MCF 10A (cell line): Measurements from ENCODE around the gene NRDE2. TPM values are rescaled to one million over a fixed set of nuclear protein-coding genes. Genes with fewer than 3 reads are reported as not detected.
"Not testable (repeated sequence)": the region's sequence is repeated elsewhere in the genome, so short reads cannot be mapped to it uniquely, and the experiment has no call there.

ENCODE experiments used
- BruUV-seq: library from RNA; stranded (reverse); fragments of 400-500 nt; replicated peaks from 2 replicates; lab custom pipeline; 2021; lab: Mats Ljungman, UMichigan
- CTCF ChIA-PET: fragments of 300-600 bp; sonication (Branson Sonifier 250); formaldehyde crosslinking; extraction: SDS; loops from one replicate; lab custom pipeline; 2021; ENCODE audit warnings: antibody characterized with exemption, inconsistent platforms; lab: Yijun Ruan, JAX
- POLR2A ChIA-PET: fragments of 300-600, 350-650 bp; sonication (Branson Sonifier 250); formaldehyde crosslinking; extraction: SDS; loops from one replicate; lab custom pipeline; 2020; ENCODE audit warnings: antibody characterized with exemption, inconsistent platforms; lab: Yijun Ruan, JAX
- DNase-seq: peaks from one replicate; pipeline ENCODE4 v3.0.0-alpha.2; 2018; ENCODE audit not compliant: unreplicated experiment
- H3K27ac Mint-ChIP-seq: one replicate; pipeline ENCODE4 v1.8.0; 2022; ENCODE audit warnings: mild to moderate bottlenecking, low read depth, mixed read lengths; ENCODE audit not compliant: unreplicated experiment
- H3K27me3 Mint-ChIP-seq: one replicate; pipeline ENCODE4 v1.8.0; 2022; ENCODE audit warnings: mixed read lengths; ENCODE audit not compliant: insufficient read depth, unreplicated experiment
- H3K36me3 Mint-ChIP-seq: one replicate; pipeline ENCODE4 v1.8.0; 2022; ENCODE audit warnings: mild to moderate bottlenecking, moderate library complexity, mixed read lengths; ENCODE audit not compliant: insufficient read depth, unreplicated experiment
- H3K4me1 Mint-ChIP-seq: one replicate; pipeline ENCODE4 v1.8.0; 2022; ENCODE audit warnings: mixed read lengths; ENCODE audit not compliant: insufficient read depth, unreplicated experiment
- H3K4me3 Mint-ChIP-seq: one replicate; pipeline ENCODE4 v1.8.0; 2022; ENCODE audit warnings: mild to moderate bottlenecking, moderate library complexity, mixed read lengths; ENCODE audit not compliant: unreplicated experiment
- H3K9me3 Mint-ChIP-seq: one replicate; pipeline ENCODE4 v1.8.0; 2022; ENCODE audit warnings: mixed read lengths; ENCODE audit not compliant: unreplicated experiment
- CTCF ChIP-seq: fragments of 200-600 bp; IDR thresholded peaks from one replicate; pipeline ENCODE4 v1.8.0; 2022; ENCODE audit warnings: antibody characterized with exemption, mild to moderate bottlenecking; ENCODE audit not compliant: unreplicated experiment
- intact Hi-C: fragments of 100-400 bp; cut with micrococcal nuclease; formaldehyde crosslinking; loops from 2 replicates; pipeline ENCODE4 v1.14.1; 2022
- total RNA-seq: library from RNA; stranded (reverse); gene quantifications from 2 replicates; pipeline ENCODE4 v1.2.3, GENCODE V29; 2022

Gene NRDE2
- total RNA-seq, 1 experiment from 2014 or later, result 16.5 TPM

DNA sequence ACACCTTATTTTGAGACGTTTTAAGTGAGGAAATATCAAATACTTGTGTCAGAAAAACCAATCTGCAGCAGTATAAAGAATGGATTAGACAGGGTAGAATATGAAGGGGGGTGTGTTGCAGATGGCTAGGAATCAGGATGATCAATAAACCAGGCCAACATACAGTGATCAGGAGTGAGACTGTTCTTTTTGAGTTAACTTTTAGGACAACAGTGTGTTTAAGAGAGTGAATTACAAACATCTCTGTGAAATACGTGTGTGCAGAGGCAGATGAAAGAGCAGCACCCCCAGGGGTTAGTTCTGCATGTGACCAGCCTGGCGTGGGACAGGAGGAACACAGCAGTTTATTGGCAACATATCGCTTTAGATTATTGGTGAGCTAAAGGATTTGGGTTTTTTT is 10.6 kb upstream of the NRDE2 start:
- no peaks in the 10 kb centered on the region for H3K36me3 Mint-ChIP-seq
- no peaks in the 10 kb centered on the region for H3K9me3 Mint-ChIP-seq
- DNase-seq, result no peak
- intact Hi-C loops, result no loop called here
- no TSS peak for BruUV-seq
- no peaks in the 10 kb centered on the region for H3K4me1 Mint-ChIP-seq
- no peak overlapping the region for H3K27ac Mint-ChIP-seq
- POLR2A ChIA-PET, result no interaction called here
- peaks cover 24% of the 10 kb centered on the region for H3K27me3 Mint-ChIP-seq
- H3K4me3 Mint-ChIP-seq, result no peak overlapping the region
- TF ChIP-seq CTCF, result no peak
- CTCF ChIA-PET, result no interaction called here

- no peaks in the 10 kb centered on the region for H3K36me3 Mint-ChIP-seq
- H3K4me3 Mint-ChIP-seq, result no peak overlapping the region
- H3K27me3 Mint-ChIP-seq, result peaks cover 30% of the 10 kb centered on the region
- no peaks in the 10 kb centered on the region for H3K4me1 Mint-ChIP-seq
- ChIA-PET POLR2A (no interaction called here), CTCF (no interaction called here)
- intact Hi-C loops, result no loop called here
- no peak for DNase-seq
- no peak for TF ChIP-seq CTCF
- no TSS peak for BruUV-seq
- H3K9me3 Mint-ChIP-seq, result no peaks in the 10 kb centered on the region
- no peak overlapping the region for H3K27ac Mint-ChIP-seq
Observed at GRCh38 chr14:90341784-90342183, 10.0 kb upstream of the NRDE2 start.

GRCh38 chr14:90341232-90341631 is 9.5 kb upstream of the NRDE2 start:
- CTCF ChIA-PET, result interaction anchor here (0.6 to 0.9 kb wide), 2 partner anchors 12 to 59 kb away, joined by 3 to 5 read pairs; no protein-coding TSS in a partner anchor
- H3K36me3 Mint-ChIP-seq, H3K4me1 Mint-ChIP-seq, intact Hi-C loops, BruUV-seq, H3K27ac Mint-ChIP-seq, POLR2A ChIA-PET, DNase-seq, H3K4me3 Mint-ChIP-seq, H3K9me3 Mint-ChIP-seq: not testable (repeated sequence)
- H3K27me3 Mint-ChIP-seq, result peaks cover 35% of the 10 kb centered on the region

GRCh38 chr14:90336985-90337384 is 5.2 kb upstream of the NRDE2 start:
- CTCF ChIA-PET, result interaction anchor here (0.6 kb wide), 1 partner anchor 54 kb away, joined by 5 read pairs; no protein-coding TSS in a partner anchor
- peaks cover 48% of the 10 kb centered on the region for H3K27me3 Mint-ChIP-seq
- POLR2A ChIA-PET, result interaction anchor here (1.0 kb wide), 1 partner anchor 60 kb away, joined by 5 read pairs; no protein-coding TSS in a partner anchor

More at GRCh38 chr14:90336985-90337384, 5.2 kb upstream of the NRDE2 start:
- DNase-seq, result no peak
- intact Hi-C loops, result no loop called here
- TF ChIP-seq CTCF, result no peak
- Mint-ChIP-seq H3K9me3 (no peaks in the 10 kb centered on the region), H3K4me1 (no peaks in the 10 kb centered on the region), H3K27ac (no peak overlapping the region), H3K36me3 (no peaks in the 10 kb centered on the region), H3K4me3 (no peak overlapping the region)
- no TSS peak for BruUV-seq
